WTC11 (cell line): Measurements from ENCODE around the gene TTLL11. TPM values are rescaled to one million over a fixed set of nuclear protein-coding genes. Genes with fewer than 3 reads are reported as not detected.

ENCODE experiments used
- ATAC-seq: fragments of 200-7000 bp; cut with Tn5 transposase; 2 replicates; pipeline ENCODE4 v1.10.0; 2021; ENCODE audit warnings: mild to moderate bottlenecking, moderate library complexity
- CTCF ChIA-PET: fragments of 300-600 bp; sonication (Branson Sonifier 250); formaldehyde crosslinking; loops from one replicate; lab custom pipeline; 2021; ENCODE audit warnings: antibody characterized with exemption; lab: Charles Lee
- POLR2A ChIA-PET: fragments of 350-600 bp; sonication (Branson Sonifier 250); formaldehyde crosslinking; loops from one replicate; lab custom pipeline; 2021; ENCODE audit warnings: antibody characterized with exemption; lab: Charles Lee
- DNase-seq: peaks from one replicate; pipeline ENCODE4 v3.0.0; 2021; ENCODE audit warnings: low spot score
- H3K27ac Mint-ChIP-seq: 2 replicates; pipeline ENCODE4 v1.8.0; 2021; ENCODE audit warnings: mixed read lengths
- H3K27me3 Mint-ChIP-seq: 2 replicates; pipeline ENCODE4 v1.8.0; 2021; ENCODE audit warnings: low read depth, mild to moderate bottlenecking, moderate library complexity, mixed read lengths
- H3K36me3 Mint-ChIP-seq: 2 replicates; pipeline ENCODE4 v1.8.0; 2021; ENCODE audit warnings: mixed read lengths
- H3K4me1 Mint-ChIP-seq: 2 replicates; pipeline ENCODE4 v1.8.0; 2022; ENCODE audit warnings: mixed read lengths
- H3K4me3 Mint-ChIP-seq: 2 replicates; pipeline ENCODE4 v1.8.0; 2021; ENCODE audit warnings: mild to moderate bottlenecking, moderate library complexity, mixed read lengths
- H3K9me3 Mint-ChIP-seq: 2 replicates; pipeline ENCODE4 v1.8.0; 2021; ENCODE audit warnings: mixed read lengths
- ARID4B ChIP-seq: sonication (generic); formaldehyde crosslinking; IDR thresholded peaks from 2 replicates; pipeline ENCODE4 v1.8.0; 2023; ENCODE audit warnings: missing genetic modification reagents, mild to moderate bottlenecking, borderline replicate concordance
- ATF6 ChIP-seq: sonication (generic); formaldehyde crosslinking; IDR thresholded peaks from 2 replicates; pipeline ENCODE4 v1.8.1; 2023; ENCODE audit warnings: mild to moderate bottlenecking, missing genetic modification reagents
- CREM ChIP-seq: sonication (generic); formaldehyde crosslinking; IDR thresholded peaks from 2 replicates; pipeline ENCODE4 v1.8.1; 2022; ENCODE audit warnings: mild to moderate bottlenecking, missing genetic modification reagents, moderate library complexity
- E2F5 ChIP-seq: sonication (generic); formaldehyde crosslinking; IDR thresholded peaks from 2 replicates; pipeline ENCODE4 v1.8.1; 2022; ENCODE audit warnings: mild to moderate bottlenecking, moderate library complexity, missing genetic modification reagents
- ETV6 ChIP-seq: sonication (generic); formaldehyde crosslinking; IDR thresholded peaks from 2 replicates; pipeline ENCODE4 v1.8.1; 2022; ENCODE audit warnings: mild to moderate bottlenecking, missing genetic modification reagents
- HMGXB4 ChIP-seq: sonication (generic); formaldehyde crosslinking; IDR thresholded peaks from 2 replicates; pipeline ENCODE4 v1.8.1; 2023; ENCODE audit warnings: mild to moderate bottlenecking, moderate library complexity, missing genetic modification reagents
- MYBL2 ChIP-seq: sonication (generic); formaldehyde crosslinking; IDR thresholded peaks from 2 replicates; pipeline ENCODE4 v1.8.1; 2023; ENCODE audit warnings: mild to moderate bottlenecking, moderate library complexity, missing genetic modification reagents
- PRRX2 ChIP-seq: fragments of 250-450 bp; sonication (Bioruptor Pico); IDR thresholded peaks from 2 replicates; pipeline ENCODE4 v1.8.0; 2021; ENCODE audit warnings: mild to moderate bottlenecking
- RELA ChIP-seq: sonication (generic); formaldehyde crosslinking; IDR thresholded peaks from 2 replicates; pipeline ENCODE4 v1.8.1; 2022; ENCODE audit warnings: missing genetic modification reagents, mild to moderate bottlenecking, borderline replicate concordance
- SMAD4 ChIP-seq: sonication (generic); formaldehyde crosslinking; IDR thresholded peaks from 2 replicates; pipeline ENCODE4 v1.8.0; 2022; ENCODE audit warnings: mild to moderate bottlenecking, missing genetic modification reagents
- TEAD1 ChIP-seq: sonication (generic); formaldehyde crosslinking; IDR thresholded peaks from 2 replicates; pipeline ENCODE4 v1.8.0; 2022; ENCODE audit warnings: mild to moderate bottlenecking, missing genetic modification reagents
- TP53 ChIP-seq: sonication (generic); formaldehyde crosslinking; IDR thresholded peaks from 2 replicates; pipeline ENCODE4 v1.8.1; 2023; ENCODE audit warnings: mild to moderate bottlenecking, missing genetic modification reagents
- USF1 ChIP-seq: sonication (generic); formaldehyde crosslinking; IDR thresholded peaks from 2 replicates; pipeline ENCODE4 v1.8.0; 2022; ENCODE audit warnings: mild to moderate bottlenecking, missing genetic modification reagents
- ZMAT4 ChIP-seq: fragments of 250-450 bp; sonication (Bioruptor Pico); IDR thresholded peaks from 2 replicates; pipeline ENCODE4 v1.9.0; 2021; ENCODE audit warnings: mild to moderate bottlenecking
- ZNF121 ChIP-seq: sonication (generic); formaldehyde crosslinking; IDR thresholded peaks from 2 replicates; pipeline ENCODE4 v1.8.0; 2023; ENCODE audit warnings: missing genetic modification reagents
- ZNF532 ChIP-seq: fragments of 250-450 bp; sonication (Bioruptor Pico); IDR thresholded peaks from 2 replicates; pipeline ENCODE4 v1.9.0; 2021; ENCODE audit warnings: mild to moderate bottlenecking, borderline replicate concordance
- total RNA-seq: library from RNA; stranded (reverse); gene quantifications from 3 replicates; pipeline ENCODE4 v1.2.3, GENCODE V29; 2021

The TTLL11 gene
- total RNA-seq, 1 experiment from 2014 or later, result 1.1 TPM

- ChIA-PET POLR2A (no interaction called here), CTCF (no interaction called here)
- H3K4me3 Mint-ChIP-seq, result no peak overlapping the region
- no peak overlapping the region for H3K27ac Mint-ChIP-seq
- no peaks in the 10 kb centered on the region; the same call in 1 of the 2 replicates for H3K27me3 Mint-ChIP-seq
- no peaks in the 10 kb centered on the region for H3K9me3 Mint-ChIP-seq
- TF ChIP-seq ZMAT4 (CRISPR knock-in tag) (no peak), ZNF121 (CRISPR knock-in tag) (no peak), RELA (CRISPR knock-in tag) (no peak), SMAD4 (CRISPR knock-in tag) (no peak), ETV6 (CRISPR knock-in tag) (no peak), TP53 (CRISPR knock-in tag) (no peak), HMGXB4 (CRISPR knock-in tag) (no peak), CREM (CRISPR knock-in tag) (no peak), ARID4B (CRISPR knock-in tag) (no peak), USF1 (CRISPR knock-in tag) (no peak), PRRX2 (no peak)
- ATAC-seq (no peak), DNase-seq (no peak)
- H3K36me3 Mint-ChIP-seq, result no peaks in the 10 kb centered on the region
- no peaks in the 10 kb centered on the region for H3K4me1 Mint-ChIP-seq
Observed at GRCh38 chr9:121876658-121877271, 216.3 kb downstream of the TTLL11 start.

- Mint-ChIP-seq H3K27ac (no peak overlapping the region), H3K4me1 (no peaks in the 10 kb centered on the region), H3K27me3 (no peaks in the 10 kb centered on the region; the same call in 1 of the 2 replicates), H3K4me3 (no peak overlapping the region), H3K36me3 (no peaks in the 10 kb centered on the region), H3K9me3 (no peaks in the 10 kb centered on the region)
- ChIA-PET POLR2A (no interaction called here), CTCF (no interaction called here)
- DNase-seq (no peak), ATAC-seq (no peak)
- TF ChIP-seq ATF6 (no peak), TEAD1 (CRISPR knock-in tag) (no peak), MYBL2 (no peak), ZNF532 (CRISPR knock-in tag) (no peak), E2F5 (CRISPR knock-in tag) (no peak)
Observed at GRCh38 chr9:121876255-121876654, 216.9 kb downstream of the TTLL11 start.
